SK-N-DZ (cell line): Measurements from ENCODE around the gene DHDDS.
"Not testable (repeated sequence)": the region's sequence is repeated elsewhere in the genome, so short reads cannot be mapped to it uniquely, and the experiment has no call there.

Source experiments
- DNase-seq: peaks from one replicate; pipeline ENCODE4 v3.0.0-alpha.2; 2015; ENCODE audit warnings: low spot score

Gene DHDDS

DNA sequence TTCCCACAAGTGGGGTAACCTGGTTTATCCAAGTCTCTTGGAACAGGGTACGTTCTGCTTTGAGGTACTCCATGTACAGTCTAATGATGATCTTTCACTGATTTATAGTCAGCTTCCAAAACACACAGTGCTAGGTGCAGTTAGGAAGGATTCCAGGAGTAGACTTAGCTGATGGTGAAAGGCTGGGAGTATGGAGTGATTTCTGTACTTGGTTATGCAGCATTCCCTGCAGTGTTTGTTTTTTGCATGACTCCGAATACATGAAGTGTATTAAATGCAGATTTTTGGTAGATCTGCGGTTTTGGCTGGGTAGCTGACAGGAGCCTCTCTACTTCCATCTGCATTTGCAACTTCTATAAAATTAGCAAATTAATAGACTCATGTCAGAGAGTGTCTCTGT, 43.9 kb downstream of the DHDDS start:
- no peak for DNase-seq

DNA sequence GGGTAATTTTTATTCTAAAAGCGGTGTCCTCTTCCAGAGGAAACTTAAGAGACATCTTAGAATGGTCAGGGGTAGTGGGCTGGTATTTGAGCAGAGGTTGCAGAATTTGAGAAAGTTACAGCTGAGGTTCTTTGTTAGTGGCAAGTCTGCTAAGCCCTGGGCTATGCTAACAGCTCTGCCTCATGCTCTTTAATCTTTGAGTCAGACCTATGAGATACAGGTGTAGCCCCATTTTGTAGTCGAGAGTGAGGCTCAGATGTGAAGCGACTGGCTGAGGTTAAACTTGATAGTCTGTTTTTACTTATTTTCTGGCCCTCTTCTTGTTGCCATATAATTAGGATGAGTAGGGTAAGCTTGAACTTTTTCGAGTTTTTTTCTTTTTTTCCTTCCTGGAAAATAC, 44.8 kb downstream of the DHDDS start:
- DNase-seq, result no peak

DNA sequence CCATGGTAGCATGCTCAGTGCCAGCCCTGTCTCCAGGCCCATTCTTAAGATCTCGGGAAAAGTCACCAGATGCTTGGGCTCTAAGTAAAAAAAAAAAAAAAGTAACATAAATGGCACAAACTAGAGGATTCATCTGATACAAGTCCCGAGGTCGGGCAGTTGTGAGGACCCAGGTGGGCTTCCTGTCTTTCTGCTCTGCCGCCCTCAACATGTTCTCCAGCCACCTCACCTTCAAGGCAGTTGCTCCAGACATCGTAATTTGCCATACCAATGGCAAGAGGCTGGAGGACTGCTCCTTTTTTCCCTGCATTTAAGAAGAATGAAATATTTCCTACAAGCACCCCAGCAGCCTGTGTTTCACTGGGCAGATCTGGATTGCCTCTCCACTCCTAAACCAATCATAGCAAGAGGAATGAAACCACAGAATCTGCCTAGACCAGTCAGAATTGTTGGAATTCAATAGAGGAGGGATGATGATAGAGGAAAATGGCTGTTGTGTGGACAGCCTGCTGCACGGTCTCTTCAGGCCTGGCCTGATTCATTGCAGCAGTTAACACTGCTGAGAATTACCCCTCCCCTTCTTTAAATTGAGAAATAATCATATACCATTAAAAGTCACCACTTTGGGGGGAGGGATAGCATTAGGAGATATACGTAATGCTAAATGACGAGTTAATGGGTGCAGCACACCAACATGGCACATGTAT, 45.5 kb downstream of the DHDDS start:
- no peak for DNase-seq

DNA sequence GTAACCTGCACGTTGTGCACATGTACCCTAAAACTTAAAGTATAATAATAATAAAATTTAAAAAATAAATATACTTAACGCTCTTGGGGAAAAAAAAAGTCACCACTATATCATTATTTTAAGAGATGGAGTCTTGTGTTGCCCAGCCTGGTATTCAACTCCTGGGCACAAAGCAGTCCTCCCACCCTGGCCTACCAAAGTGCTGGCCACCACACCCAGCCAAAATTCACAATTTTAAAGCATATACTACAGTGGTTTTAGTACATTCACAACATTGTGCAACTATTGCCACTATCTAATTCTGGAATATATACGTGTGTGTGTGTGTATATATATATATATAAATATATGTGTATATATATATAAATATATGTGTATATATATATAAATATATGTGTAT, 46.0 kb downstream of the DHDDS start:
- DNase-seq, result no peak

DNA sequence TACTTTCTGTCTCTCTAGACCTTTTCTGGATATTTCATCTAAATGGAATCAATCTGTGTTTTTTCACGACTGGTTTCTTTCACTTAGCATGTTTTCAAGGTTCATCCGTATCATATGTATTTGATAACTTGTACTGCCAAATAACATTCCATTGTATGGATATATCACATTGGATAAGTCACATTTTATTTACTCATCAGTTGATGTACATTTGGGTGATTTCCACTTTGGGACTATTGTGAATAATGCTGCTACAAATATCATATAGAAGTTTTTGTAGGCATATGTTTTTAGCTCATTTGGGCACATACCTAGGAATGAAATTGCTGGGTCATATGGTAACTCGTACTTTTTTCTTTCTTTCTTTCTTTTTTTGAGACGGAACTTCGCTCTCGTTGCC, 46.9 kb downstream of the DHDDS start:
- DNase-seq, result no peak

DNA sequence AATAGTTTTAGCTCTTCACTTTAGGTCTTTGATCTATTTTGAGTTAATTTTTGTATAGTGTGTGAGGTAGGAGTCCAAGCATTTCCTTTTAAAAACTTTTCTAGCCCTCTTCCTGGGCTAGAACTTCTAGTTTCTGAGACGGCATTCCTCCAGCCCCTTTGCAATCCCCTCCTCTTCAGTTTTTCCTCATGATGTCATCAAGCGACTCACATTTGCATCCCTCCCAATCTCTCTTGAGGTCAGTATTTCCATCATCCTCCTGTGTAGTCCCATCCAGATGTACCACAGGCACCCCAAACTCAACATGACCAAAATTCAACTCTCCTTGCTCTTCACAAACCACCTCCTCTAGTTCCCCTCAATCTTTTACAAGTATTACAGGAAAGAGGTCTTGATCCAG, 50.8 kb downstream of the DHDDS start:
- DNase-seq, result no peak

DNA sequence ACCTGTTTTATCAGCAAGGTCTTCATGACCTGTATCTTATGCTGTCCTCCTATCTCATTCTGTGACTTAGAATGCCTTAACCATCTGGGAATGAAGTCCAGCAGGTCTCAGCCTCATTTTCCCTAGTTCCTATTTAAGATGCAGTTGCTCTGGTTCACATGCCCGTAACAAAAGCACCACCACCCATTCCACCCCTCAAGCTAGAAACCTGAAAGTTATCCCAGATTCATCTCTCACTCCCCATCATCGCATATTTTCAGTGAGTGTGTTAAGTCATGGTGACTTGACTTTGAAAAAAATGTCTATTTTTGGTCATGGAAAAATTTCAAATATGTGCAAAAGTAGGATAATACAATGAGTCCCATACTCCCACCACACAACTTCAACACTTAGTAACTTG, 51.9 kb downstream of the DHDDS start:
- DNase-seq, result no peak

DNA sequence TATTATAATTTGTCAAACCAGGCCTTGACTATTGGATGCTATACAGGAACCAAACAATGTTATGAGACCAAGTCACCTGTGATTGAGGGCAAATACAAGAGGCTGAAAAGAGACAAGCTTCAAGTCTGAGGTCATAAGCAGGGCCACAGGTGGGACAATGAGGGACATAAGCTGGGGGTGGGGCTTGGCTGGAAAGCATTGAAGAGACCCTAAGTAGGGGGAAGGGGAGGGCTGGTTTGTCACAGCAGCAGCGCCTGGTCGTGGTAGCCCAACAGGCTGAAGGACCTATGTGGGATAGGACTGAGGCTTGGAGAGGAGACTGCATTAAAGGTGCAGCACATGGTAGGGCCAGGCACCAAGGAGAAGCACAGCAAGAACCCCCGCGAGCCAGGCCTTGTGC, 58.0 kb downstream of the DHDDS start:
- no peak for DNase-seq

DNA sequence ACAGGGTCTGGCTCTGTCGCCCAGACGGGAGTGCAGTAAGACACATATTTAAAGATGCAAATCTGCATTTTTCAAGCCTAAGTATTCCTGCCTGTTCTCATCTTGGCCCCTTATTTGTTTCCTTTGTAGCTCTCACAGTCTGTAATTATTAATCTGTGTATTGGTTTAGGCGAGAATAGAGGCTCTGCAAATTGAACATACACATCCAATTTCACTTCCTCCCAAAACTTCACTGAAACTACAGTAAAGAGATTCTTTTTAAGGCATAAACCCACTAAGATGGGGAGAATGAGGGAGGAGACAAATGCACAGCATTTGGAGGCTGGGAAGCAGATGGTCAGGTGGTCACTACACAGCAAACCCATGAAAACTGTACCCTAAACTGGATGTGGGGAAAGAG, 61.1 kb downstream of the DHDDS start:
- no peak for DNase-seq

DNA sequence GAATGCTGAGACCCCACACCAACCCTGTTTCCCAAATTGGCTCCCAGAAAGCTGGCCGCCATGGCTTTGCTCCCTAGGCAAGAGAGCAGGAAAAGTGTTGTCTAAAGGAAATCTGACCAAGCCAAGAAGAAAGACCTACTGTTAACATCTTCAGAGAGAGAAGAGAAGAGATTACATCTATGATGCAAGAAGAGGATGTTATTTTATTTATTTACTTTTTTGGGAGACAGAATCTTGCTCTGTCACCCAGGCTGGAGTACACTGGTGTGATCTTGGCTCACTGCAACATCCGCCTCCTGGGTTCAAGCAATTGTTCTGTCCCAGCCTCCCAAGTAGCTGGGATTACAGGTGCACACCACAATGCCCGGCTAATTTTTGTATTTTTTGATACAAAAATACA, 61.8 kb downstream of the DHDDS start:
- no peak for DNase-seq

DNA sequence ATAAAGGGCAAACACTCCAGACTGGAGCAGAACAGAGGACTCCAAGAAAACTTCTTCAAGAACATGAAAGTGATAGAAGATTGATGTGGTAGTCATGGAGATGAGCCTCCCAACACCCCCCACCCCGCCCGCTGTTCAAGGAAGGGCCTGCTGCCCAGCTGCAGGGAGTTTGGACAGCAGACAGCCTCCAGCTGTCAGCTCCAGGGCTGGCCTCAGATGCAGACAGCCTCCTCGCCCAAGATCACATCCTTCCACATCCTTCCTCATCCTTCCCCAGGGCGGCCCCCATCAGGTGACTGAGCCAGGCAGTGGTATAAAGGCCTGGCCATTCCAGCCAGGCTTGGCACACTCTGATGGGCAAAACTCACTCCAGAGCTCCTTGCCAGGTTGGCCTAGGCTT, 64.7 kb downstream of the DHDDS start:
- DNase-seq, result no peak

DNA sequence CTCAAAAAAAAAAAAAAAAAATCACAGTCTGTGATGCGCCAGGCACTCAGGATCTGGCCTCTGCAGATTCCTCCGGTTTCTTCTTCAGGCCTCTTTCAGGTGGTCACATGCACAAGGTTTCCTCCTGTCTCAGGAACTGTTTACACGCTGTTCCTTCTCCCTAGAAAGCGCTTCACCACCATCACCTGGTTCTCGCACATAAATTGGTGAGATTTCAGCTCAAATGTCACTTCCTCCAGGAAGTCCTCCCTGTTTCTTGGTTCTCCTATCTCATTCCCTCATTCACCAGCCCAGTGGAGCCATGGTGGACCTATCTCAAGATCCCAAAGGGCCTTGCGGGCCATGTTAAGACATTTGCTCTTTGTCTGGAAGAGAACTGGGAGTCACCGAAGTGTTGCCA, 66.8 kb downstream of the DHDDS start:
- no peak for DNase-seq

DNA sequence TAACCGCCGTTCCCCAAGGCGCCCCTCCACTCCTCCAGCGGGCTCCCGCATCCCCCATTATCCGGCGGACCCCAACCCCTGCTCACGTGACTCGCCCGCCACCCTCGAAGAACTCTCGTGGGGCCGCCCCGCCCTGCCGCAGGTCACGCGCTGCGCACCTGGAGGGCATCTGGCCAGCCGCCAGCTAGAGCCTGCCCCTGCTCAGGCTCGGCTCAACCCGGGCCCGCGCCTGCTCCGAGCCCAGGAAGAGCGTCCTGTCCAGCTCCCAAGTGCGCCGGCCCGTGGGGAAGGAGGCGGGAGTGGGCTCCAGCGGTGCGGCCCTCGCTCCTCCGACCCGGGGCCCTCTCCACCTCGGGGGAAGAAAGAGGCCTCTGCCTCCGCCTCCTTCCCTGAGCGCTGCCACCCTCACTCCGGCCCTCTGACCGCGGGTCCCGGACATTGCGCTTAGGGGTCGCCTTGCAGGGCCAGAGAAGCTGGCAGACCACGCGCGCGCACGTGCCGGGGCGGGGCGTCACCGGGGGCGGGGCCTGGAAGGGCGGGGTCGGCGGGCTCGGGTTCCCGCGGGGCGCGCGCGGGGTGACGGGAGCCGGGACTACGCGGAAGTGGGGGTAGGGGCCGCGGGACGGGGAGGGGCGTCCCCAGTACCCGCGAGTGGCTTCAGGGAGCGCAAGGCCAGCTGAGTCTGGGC, 68.5 kb downstream of the DHDDS start:
- DNase-seq, result peak; percentile 70

DNA sequence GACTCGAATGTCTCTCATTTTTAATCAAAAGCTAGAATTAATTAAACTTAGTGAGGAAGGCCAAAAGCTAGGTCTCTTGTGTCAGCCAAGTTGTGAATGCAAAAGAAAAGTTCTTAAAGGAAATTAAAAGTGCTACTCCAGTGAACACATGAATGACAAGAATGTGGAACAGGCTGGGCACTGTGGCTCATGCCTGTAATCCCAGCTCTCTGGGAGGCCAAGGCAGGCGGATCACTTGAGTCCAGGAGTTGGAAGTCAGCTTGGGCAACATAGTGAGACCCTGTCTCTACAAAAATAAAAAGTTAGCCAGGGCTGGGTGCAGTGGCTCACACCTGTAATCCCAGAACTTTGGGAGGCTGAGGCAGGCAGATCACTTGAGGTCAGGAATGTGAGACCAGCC, 78.6 kb downstream of the DHDDS start:
- not testable (repeated sequence) for DNase-seq

DNA sequence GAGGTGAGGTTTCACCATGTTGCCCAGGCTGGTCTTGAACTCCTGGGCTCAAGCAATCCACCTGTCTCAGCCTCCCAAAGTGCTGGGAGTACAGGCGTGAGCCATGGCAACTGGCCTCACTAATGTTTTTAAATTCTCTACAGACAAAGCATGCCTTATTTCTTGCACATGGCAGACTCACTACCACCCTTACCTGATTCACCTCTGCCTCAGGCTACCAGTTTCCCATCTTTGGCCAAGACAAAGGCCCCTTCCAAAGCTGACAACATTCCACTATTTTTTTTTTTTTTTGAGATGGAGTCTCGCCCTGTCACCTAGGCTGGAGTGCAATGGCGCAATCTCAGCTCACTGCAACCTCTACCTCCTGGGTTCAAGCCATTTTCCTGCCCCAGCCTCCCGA, 83.7 kb downstream of the DHDDS start:
- not testable (repeated sequence) for DNase-seq

DNA sequence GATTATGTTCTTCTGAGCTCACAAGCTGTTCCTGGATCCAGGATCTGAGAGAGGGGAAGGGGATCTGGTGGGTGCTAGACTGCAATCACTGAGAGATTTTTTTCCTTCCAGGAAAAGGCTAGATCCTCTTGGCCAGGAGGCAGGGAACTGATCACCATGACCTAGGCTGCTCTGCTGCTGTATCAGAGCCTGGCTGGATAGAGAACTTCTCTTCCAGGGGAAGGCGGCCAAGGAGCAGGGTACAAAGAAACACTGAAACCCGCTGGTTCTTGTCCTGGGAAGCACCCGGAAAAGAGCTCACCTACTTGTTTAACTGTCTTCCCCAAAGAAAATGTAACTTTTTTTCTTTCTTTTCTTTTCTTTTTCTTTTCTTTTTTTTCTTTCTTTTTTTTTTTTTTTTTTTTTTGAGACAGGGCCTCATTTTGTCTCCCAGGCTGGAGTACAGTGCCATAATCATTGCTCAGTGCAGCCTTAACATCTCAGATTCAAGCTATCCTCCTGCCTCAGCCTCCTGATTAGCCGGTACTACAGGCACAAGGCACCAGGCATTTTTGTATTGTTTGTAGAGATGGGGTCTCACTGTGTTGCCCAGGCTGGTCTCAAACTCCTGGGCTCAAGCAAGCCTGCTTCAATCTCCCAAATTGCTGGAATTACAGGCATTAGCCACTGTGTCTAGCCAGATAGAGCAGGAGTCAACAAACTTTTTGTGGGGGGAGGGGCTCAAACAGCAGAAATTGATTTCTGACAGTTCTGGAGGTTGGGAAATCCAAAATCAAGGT, 85.1 kb downstream of the DHDDS start:
- DNase-seq, result no peak

DNA sequence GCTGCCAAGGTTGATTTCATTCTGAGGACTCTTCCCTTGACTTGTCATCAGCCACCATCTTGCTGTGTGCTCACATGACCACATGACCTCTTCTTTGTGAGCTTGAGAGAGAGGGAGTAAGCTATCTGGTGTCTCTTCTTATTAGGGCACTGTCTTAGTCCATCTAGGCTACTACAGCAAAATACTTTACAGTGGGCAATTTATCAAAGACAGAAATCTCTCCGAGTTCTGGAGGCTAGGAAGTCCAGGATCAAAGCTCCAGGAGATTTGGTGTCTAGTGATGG, 85.6 kb downstream of the DHDDS start:
- no peak for DNase-seq

DNA sequence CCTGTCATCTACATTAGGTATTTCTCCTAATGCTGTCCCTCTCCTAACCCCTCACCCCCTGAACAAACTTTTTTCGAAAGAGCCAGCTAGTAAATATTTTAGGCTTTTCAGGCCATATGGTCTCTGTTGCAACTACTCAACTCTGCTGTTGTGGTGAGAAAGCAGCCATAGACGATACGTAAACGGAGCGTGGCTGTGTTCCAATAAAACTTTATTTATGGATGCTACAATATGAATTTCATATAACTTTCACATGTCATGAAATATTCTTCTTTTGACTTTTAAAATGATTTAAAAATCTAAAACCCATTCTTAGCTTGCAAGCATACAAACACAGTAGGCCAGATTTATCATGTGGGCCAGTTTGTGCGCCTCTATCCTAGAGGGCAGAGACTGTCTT, 86.2 kb downstream of the DHDDS start:
- no peak for DNase-seq

DNA sequence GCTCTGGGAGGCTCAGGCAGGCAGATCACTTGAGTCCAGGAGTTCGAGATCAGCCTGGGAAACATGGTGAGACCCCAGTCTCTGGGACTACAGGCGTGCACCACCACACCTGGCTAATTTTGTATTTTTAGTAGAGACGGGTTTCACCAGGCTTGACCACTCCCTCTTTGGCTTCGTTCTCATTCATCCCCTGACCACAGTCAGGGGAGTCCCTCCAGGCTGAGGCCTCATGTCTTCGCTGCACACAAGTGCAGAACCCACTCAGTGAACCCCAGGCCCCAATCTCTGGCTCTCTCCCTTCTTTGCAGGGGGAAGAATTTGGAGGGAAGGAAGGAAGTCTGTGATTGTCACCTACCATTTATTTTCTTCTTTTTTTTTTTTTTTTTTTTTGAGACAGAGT, 88.2 kb downstream of the DHDDS start:
- DNase-seq, result no peak
